ENCODE data around the gene WARS2.

DNA sequence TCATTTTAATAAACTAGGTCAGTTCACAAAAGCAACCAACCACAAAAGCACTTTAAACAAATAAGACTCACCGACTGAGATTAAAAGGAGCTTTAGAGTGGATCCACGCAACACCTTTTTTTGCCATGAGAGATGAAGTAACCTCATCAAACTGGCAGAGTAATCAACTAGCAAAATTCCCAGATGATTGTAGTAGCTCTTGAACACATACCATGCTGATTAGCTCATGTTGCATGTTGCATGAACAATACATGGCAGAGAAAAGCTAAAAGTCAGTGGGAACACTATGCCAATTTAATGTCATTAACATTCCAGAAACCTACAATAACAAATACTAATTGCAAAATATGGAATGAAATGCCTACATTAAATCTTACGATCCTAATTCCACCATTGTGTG, 4.1 kb downstream of the WARS2 start:
- TF ChIP-seq, protein P1, sequence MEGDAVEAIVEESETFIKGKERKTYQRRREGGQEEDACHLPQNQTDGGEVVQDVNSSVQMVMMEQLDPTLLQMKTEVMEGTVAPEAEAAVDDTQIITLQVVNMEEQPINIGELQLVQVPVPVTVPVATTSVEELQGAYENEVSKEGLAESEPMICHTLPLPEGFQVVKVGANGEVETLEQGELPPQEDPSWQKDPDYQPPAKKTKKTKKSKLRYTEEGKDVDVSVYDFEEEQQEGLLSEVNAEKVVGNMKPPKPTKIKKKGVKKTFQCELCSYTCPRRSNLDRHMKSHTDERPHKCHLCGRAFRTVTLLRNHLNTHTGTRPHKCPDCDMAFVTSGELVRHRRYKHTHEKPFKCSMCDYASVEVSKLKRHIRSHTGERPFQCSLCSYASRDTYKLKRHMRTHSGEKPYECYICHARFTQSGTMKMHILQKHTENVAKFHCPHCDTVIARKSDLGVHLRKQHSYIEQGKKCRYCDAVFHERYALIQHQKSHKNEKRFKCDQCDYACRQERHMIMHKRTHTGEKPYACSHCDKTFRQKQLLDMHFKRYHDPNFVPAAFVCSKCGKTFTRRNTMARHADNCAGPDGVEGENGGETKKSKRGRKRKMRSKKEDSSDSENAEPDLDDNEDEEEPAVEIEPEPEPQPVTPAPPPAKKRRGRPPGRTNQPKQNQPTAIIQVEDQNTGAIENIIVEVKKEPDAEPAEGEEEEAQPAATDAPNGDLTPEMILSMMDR (IDR thresholded peaks at IDR 0.05 in 4 of 5, conservative IDR thresholded peaks at IDR 0.05 in 1 of 5): no peak
- TF ChIP-seq POLR2A (IDR thresholded peaks at IDR 0.05): no peak

Measured in gastrocnemius medialis (tissue), 4 donors.